Measurements from ENCODE around the gene PATZ1.

Gene PATZ1

DNA sequence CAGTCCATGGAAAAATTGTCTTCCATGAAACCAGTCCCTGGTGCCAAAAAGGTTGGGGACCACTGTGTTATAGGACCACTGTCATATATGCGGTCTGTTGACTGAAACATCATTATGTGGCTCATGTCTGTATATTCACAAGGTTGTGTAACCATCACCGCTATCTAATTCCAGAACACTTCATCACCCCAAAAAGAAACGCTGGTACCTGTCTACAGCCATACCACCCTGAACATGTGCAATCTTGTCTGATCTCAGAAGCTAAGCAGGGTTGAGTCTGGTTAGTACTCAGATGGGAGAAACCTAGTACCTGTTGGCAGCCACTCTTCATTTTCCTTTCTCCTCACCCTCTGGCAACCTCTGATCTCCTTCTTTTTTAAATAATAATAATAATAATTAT, 41.0 kb downstream of the PATZ1 start:
- H3K4me3 Mint-ChIP-seq = no peak overlapping the region
- DNase-seq = no peak
- H3K27me3 Mint-ChIP-seq = no peaks in the 10 kb centered on the region
- H3K9me3 Mint-ChIP-seq = no peaks in the 10 kb centered on the region
- no peak overlapping the region for H3K27ac Mint-ChIP-seq
- H3K36me3 Mint-ChIP-seq (ENCODE audit: low read depth) = no peaks in the 10 kb centered on the region
- peaks cover 60% of the 10 kb centered on the region for H3K4me1 Mint-ChIP-seq (ENCODE audit: low read depth)

GRCh38 chr22:31302537-31302936, 43.6 kb downstream of the PATZ1 start:
- DNase-seq = no peak
- Mint-ChIP-seq H3K4me3 (no peak overlapping the region), H3K27me3 (no peaks in the 10 kb centered on the region), H3K4me1 (ENCODE audit: low read depth) (peaks cover 47% of the 10 kb centered on the region), H3K27ac (no peak overlapping the region), H3K36me3 (ENCODE audit: low read depth) (no peaks in the 10 kb centered on the region), H3K9me3 (no peaks in the 10 kb centered on the region)

- H3K27me3 Mint-ChIP-seq = no peaks in the 10 kb centered on the region
- peaks cover 46% of the 10 kb centered on the region for H3K4me1 Mint-ChIP-seq (ENCODE audit: low read depth)
- no peaks in the 10 kb centered on the region for H3K36me3 Mint-ChIP-seq (ENCODE audit: low read depth)
- H3K9me3 Mint-ChIP-seq = no peaks in the 10 kb centered on the region
- no peak for DNase-seq
- H3K4me3 Mint-ChIP-seq = no peak overlapping the region
- H3K27ac Mint-ChIP-seq = no peak overlapping the region
These were observed 44.1 kb downstream of the PATZ1 start for GRCh38 chr22:31302006-31302405.

DNA sequence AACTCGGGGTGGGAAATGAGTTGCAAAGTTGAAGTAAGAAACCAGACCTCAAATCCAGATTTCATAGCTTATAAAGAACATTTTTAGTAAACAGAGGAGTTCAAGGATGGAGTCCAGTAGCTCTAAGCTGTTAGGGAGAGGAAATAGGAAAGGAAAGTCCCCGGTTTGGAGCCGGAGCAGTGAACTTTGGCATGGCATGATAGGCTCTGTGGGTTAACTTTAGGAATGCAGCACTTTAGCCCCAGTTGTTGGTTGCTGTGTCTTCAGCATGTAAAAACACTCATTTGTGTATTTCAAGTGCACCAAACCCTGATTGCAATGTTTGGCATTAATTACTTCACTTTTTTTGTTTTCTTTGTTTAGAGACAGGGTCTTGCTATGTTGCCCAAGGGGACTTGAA, 45.2 kb downstream of the PATZ1 start:
- no peaks in the 10 kb centered on the region for H3K9me3 Mint-ChIP-seq
- H3K4me3 Mint-ChIP-seq = no peak overlapping the region

GRCh38 chr22:31295831-31296657, 50.1 kb downstream of the PATZ1 start:
- Mint-ChIP-seq H3K27me3 (no peaks in the 10 kb centered on the region), H3K27ac (peak overlapping the region; percentile 71), H3K4me1 (ENCODE audit: low read depth) (peaks cover 65% of the 10 kb centered on the region), H3K9me3 (no peaks in the 10 kb centered on the region), H3K4me3 (peak overlapping the region; percentile 51), H3K36me3 (ENCODE audit: low read depth) (peaks cover 2% of the 10 kb centered on the region)
- no peak for DNase-seq

More for the DNA sequence above, 45.2 kb downstream of the PATZ1 start:
- no peaks in the 10 kb centered on the region for H3K27me3 Mint-ChIP-seq
- H3K4me1 Mint-ChIP-seq (ENCODE audit: low read depth) = peaks cover 49% of the 10 kb centered on the region
- H3K36me3 Mint-ChIP-seq (ENCODE audit: low read depth) = no peaks in the 10 kb centered on the region
- no peak for DNase-seq
- no peak overlapping the region for H3K27ac Mint-ChIP-seq

GRCh38 chr22:31295360-31295759, 50.8 kb downstream of the PATZ1 start:
- no peaks in the 10 kb centered on the region for H3K27me3 Mint-ChIP-seq
- peaks cover 65% of the 10 kb centered on the region for H3K4me1 Mint-ChIP-seq (ENCODE audit: low read depth)
- peaks cover 6% of the 10 kb centered on the region for H3K36me3 Mint-ChIP-seq (ENCODE audit: low read depth)
- H3K4me3 Mint-ChIP-seq = peak overlapping the region; percentile 51
- peak overlapping the region; percentile 71 for H3K27ac Mint-ChIP-seq
- H3K9me3 Mint-ChIP-seq = no peaks in the 10 kb centered on the region
- no peak for DNase-seq

- H3K4me1 Mint-ChIP-seq (ENCODE audit: low read depth) = peaks cover 82% of the 10 kb centered on the region
- DNase-seq = peak; percentile 84
- peak within 1 kb of the TSS; percentile 94 for H3K4me3 Mint-ChIP-seq
- H3K27ac Mint-ChIP-seq = peak within 1 kb of the TSS; percentile 99
- H3K27me3 Mint-ChIP-seq = no peaks in the 10 kb centered on the region
- H3K36me3 Mint-ChIP-seq (ENCODE audit: low read depth) = peaks cover 15% of the 10 kb centered on the region
- H3K9me3 Mint-ChIP-seq = no peaks in the 10 kb centered on the region
These were observed 53.7 kb downstream of the PATZ1 start, which contains the start of gene PIK3IP1 for GRCh38 chr22:31292236-31292989. PIK3IP1 (minus strand) TSS chr22:31292488; CDS start chr22:31292344, 144 bp downstream.

GRCh38 chr22:31291481-31292235, 54.5 kb downstream of the PATZ1 start:
- DNase-seq = peak; percentile 61
- Mint-ChIP-seq H3K36me3 (ENCODE audit: low read depth) (peaks cover 17% of the 10 kb centered on the region), H3K9me3 (no peaks in the 10 kb centered on the region)

GRCh38 chr22:31290494-31291471, 55.4 kb downstream of the PATZ1 start:
- H3K4me1 Mint-ChIP-seq (ENCODE audit: low read depth) = peaks cover 82% of the 10 kb centered on the region
- DNase-seq = peak; percentile 93
- peaks cover 21% of the 10 kb centered on the region for H3K36me3 Mint-ChIP-seq (ENCODE audit: low read depth)
- H3K9me3 Mint-ChIP-seq = no peaks in the 10 kb centered on the region
- H3K27me3 Mint-ChIP-seq = no peaks in the 10 kb centered on the region
- H3K27ac Mint-ChIP-seq = peak overlapping the region; percentile 99
- H3K4me3 Mint-ChIP-seq = peak overlapping the region; percentile 94

More at GRCh38 chr22:31291481-31292235, 54.5 kb downstream of the PATZ1 start:
- Mint-ChIP-seq H3K27me3 (no peaks in the 10 kb centered on the region), H3K4me1 (ENCODE audit: low read depth) (peaks cover 82% of the 10 kb centered on the region), H3K27ac (peak overlapping the region; percentile 99), H3K4me3 (peak overlapping the region; percentile 94)

GRCh38 chr22:31289344-31289743, 56.8 kb downstream of the PATZ1 start:
- peak overlapping the region; percentile 94 for H3K4me3 Mint-ChIP-seq
- H3K27me3 Mint-ChIP-seq = no peaks in the 10 kb centered on the region
- H3K4me1 Mint-ChIP-seq (ENCODE audit: low read depth) = peaks cover 86% of the 10 kb centered on the region
- no peak for DNase-seq
- peak overlapping the region; percentile 99 for H3K27ac Mint-ChIP-seq
- peaks cover 26% of the 10 kb centered on the region for H3K36me3 Mint-ChIP-seq (ENCODE audit: low read depth)
- no peaks in the 10 kb centered on the region for H3K9me3 Mint-ChIP-seq

- peaks cover 29% of the 10 kb centered on the region for H3K36me3 Mint-ChIP-seq (ENCODE audit: low read depth)
- no peaks in the 10 kb centered on the region for H3K9me3 Mint-ChIP-seq
- peak overlapping the region; percentile 99 for H3K27ac Mint-ChIP-seq
- H3K27me3 Mint-ChIP-seq = no peaks in the 10 kb centered on the region
- peaks cover 86% of the 10 kb centered on the region for H3K4me1 Mint-ChIP-seq (ENCODE audit: low read depth)
- peak overlapping the region; percentile 94 for H3K4me3 Mint-ChIP-seq
- no peak for DNase-seq
These were observed 57.5 kb downstream of the PATZ1 start for GRCh38 chr22:31288496-31289240.

- Mint-ChIP-seq H3K36me3 (ENCODE audit: low read depth) (peaks cover 37% of the 10 kb centered on the region), H3K4me3 (peak overlapping the region; percentile 94), H3K4me1 (ENCODE audit: low read depth) (peaks cover 87% of the 10 kb centered on the region), H3K27me3 (no peaks in the 10 kb centered on the region), H3K9me3 (no peaks in the 10 kb centered on the region), H3K27ac (peak overlapping the region; percentile 99)
- no peak for DNase-seq
These were observed 58.2 kb downstream of the PATZ1 start for GRCh38 chr22:31287818-31288495.

Measured in activated T-cell treated with anti-CD3 and anti-CD28 coated beads, Interleukin-2, amount 50 U/mL, for 24 hours (primary cell).